ENCODE data around the gene SCLY. TPM values are rescaled to one million over a fixed set of nuclear protein-coding genes. Genes with fewer than 3 reads are reported as not detected.

SCLY gene
- total RNA-seq, 1 experiment from 2014 or later, result 68.4 TPM

DNA sequence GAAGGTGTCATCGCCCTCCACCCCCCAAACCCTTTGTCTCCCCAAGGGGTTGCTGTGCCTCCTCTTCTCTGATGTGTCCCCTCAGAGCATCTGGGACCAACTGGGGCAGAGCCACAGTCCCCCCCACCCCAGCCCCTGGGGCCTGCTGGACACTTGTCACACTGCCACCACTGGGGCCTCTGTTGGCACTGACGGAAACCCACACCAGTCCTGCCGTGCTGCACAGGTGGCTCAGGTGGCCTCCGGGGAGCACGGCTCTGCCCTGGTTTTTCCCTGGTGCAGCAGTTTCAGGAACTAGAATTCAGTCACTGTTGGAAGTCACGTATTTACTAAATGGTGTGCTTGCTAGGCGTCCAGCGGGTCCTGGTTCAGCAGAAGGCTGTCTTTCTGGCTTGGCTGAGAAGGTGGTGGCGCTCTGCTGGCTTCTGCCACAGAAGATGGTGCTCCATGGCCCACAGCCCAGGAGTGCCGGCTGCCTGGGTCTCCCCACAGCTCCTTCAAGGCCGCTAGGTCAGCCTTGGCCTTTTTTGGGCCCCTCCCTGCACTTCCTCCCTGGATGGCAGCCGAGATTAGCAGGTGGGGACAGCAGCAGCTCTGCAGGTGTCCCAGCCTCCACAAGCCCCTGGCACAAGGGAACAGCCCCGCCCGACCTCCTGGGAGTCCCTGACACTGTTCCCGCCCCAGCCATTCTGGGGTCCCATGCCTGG lies 59.1 kb downstream of the SCLY start:
- ATAC-seq (no peak), DNase-seq (ENCODE audit: low spot score) (no peak)
- no peaks in the 10 kb centered on the region for H3K9me3 Mint-ChIP-seq
- no peaks in the 10 kb centered on the region for H3K4me1 Mint-ChIP-seq
- H3K27ac Mint-ChIP-seq, result no peak overlapping the region
- no peaks in the 10 kb centered on the region for H3K36me3 Mint-ChIP-seq
- ChIA-PET CTCF (interaction anchor here (0.9 to 2.0 kb wide), 11 partner anchors 9 to 261 kb away, joined by 3 to 15 read pairs (median 5); partner anchors contain the start of gene KLHL30), POLR2A (no interaction called here)
- TF ChIP-seq, protein P1, sequence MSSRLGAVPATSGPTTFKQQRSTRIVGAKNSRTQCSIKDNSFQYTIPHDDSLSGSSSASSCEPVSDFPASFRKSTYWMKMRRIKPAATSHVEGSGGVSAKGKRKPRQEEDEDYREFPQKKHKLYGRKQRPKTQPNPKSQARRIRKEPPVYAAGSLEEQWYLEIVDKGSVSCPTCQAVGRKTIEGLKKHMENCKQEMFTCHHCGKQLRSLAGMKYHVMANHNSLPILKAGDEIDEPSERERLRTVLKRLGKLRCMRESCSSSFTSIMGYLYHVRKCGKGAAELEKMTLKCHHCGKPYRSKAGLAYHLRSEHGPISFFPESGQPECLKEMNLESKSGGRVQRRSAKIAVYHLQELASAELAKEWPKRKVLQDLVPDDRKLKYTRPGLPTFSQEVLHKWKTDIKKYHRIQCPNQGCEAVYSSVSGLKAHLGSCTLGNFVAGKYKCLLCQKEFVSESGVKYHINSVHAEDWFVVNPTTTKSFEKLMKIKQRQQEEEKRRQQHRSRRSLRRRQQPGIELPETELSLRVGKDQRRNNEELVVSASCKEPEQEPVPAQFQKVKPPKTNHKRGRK (CRISPR knock-in tag; IDR thresholded peaks at IDR 0.05; ENCODE audit: borderline replicate concordance), result no peak
- TF ChIP-seq ZMAT4 (CRISPR knock-in tag; IDR thresholded peaks at IDR 0.05) (no peak), FOXK1 (CRISPR knock-in tag; IDR thresholded peaks at IDR 0.05) (no peak), ZNF532 (CRISPR knock-in tag; IDR thresholded peaks at IDR 0.05; ENCODE audit: borderline replicate concordance) (no peak)
- H3K4me3 Mint-ChIP-seq, result no peak overlapping the region
- no peaks in the 10 kb centered on the region for H3K27me3 Mint-ChIP-seq (ENCODE audit: low read depth)

DNA sequence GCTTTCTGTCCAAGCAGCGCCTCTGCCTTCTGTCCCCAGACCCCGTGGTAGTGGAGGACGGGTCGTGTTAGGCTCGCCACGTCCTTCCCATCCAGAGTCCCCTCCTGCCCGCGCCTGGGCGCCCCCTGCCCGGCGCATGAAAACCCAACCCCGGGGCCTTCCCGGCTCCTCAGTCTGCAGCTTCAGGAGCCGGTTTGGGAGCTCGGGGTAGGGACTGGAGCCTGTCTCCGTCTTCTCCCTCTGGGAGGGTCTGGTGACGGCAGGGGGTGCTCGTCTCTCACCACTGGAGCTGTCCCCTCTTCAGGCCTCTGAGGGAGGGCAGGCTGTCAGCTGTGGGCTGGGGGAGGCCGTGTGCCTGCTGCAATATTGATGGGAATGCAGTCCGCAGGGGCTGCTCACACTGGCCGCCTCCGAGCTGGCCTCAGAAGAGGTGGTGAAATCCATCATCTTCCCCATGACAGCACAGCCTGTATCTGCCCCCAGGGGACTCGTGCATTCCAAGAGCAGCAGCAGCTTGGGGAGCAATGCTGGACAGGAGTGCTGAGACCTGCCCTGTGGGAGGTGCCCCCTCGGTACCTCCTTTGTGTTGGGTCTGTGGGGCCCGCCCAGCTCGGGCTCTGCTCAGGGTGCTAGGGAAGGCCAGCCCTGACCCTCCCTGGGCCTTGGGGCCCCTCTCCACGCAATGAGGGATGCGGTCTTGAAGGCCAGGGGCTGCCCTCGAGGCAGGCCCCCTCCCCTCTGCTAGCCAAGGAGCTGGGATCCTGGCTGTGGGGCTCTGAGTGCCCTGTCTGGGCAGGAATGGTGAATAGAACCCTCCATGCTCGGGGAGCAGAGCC lies 59.9 kb downstream of the SCLY start:
- CTCF ChIA-PET, result interaction anchor here (0.6 to 2.0 kb wide), 15 partner anchors 8 to 317 kb away, joined by 3 to 15 read pairs (median 4); partner anchors contain the start of gene KLHL30
- H3K9me3 Mint-ChIP-seq, result no peaks in the 10 kb centered on the region
- no peak for TF ChIP-seq USF2 (CRISPR knock-in tag; IDR thresholded peaks at IDR 0.05)
- no peak for TF ChIP-seq ZNF263 (CRISPR knock-in tag; IDR thresholded peaks at IDR 0.05; ENCODE audit: low read depth)
- no peak for TF ChIP-seq ZNF671 (CRISPR knock-in tag; IDR thresholded peaks at IDR 0.05)
- TF ChIP-seq NR3C1 (CRISPR knock-in tag; conservative IDR thresholded peaks at IDR 0.05; ENCODE audit: low read depth), result no peak
- no peak for TF ChIP-seq NFE2L1 (CRISPR knock-in tag; IDR thresholded peaks at IDR 0.05)
- no peak for TF ChIP-seq JUN (CRISPR knock-in tag; IDR thresholded peaks at IDR 0.05)
- TF ChIP-seq ZNF281 (CRISPR knock-in tag; IDR thresholded peaks at IDR 0.05), result no peak
- TF ChIP-seq ZNF138 (CRISPR knock-in tag; conservative IDR thresholded peaks at IDR 0.05), result no peak
- TF ChIP-seq, protein P2, sequence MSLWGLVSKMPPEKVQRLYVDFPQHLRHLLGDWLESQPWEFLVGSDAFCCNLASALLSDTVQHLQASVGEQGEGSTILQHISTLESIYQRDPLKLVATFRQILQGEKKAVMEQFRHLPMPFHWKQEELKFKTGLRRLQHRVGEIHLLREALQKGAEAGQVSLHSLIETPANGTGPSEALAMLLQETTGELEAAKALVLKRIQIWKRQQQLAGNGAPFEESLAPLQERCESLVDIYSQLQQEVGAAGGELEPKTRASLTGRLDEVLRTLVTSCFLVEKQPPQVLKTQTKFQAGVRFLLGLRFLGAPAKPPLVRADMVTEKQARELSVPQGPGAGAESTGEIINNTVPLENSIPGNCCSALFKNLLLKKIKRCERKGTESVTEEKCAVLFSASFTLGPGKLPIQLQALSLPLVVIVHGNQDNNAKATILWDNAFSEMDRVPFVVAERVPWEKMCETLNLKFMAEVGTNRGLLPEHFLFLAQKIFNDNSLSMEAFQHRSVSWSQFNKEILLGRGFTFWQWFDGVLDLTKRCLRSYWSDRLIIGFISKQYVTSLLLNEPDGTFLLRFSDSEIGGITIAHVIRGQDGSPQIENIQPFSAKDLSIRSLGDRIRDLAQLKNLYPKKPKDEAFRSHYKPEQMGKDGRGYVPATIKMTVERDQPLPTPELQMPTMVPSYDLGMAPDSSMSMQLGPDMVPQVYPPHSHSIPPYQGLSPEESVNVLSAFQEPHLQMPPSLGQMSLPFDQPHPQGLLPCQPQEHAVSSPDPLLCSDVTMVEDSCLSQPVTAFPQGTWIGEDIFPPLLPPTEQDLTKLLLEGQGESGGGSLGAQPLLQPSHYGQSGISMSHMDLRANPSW (CRISPR knock-in tag; conservative IDR thresholded peaks at IDR 0.05; ENCODE audit: low read depth), result no peak
- TF ChIP-seq ZNF425 (CRISPR knock-in tag; conservative IDR thresholded peaks at IDR 0.05), result no peak

More for the DNA sequence above, 59.9 kb downstream of the SCLY start:
- POLR2A ChIA-PET, result interaction anchor here (0.7 kb wide), 1 partner anchor 13 kb away, joined by 4 read pairs; no protein-coding TSS in a partner anchor
- Mint-ChIP-seq H3K27ac (no peak overlapping the region), H3K4me3 (no peak overlapping the region), H3K36me3 (no peaks in the 10 kb centered on the region), H3K4me1 (no peaks in the 10 kb centered on the region), H3K27me3 (ENCODE audit: low read depth) (no peaks in the 10 kb centered on the region)
- ATAC-seq (peak; percentile 75), DNase-seq (ENCODE audit: low spot score) (peak; percentile 49)
